PC-9 (cell line): ENCODE measurements around the gene TAAR9. TPM values are rescaled to one million over a fixed set of nuclear protein-coding genes. Genes with fewer than 3 reads are reported as not detected.

Experiments used
- BruUV-seq: library from RNA; stranded (reverse); fragments of 400-500 nt; replicated peaks from 2 replicates; lab custom pipeline; 2021; lab: Mats Ljungman, UMichigan
- CTCF ChIA-PET: fragments of 300-600 bp; sonication (Branson Sonifier 250); formaldehyde crosslinking; loops from one replicate; lab custom pipeline; 2022; ENCODE audit warnings: antibody characterized with exemption; lab: Charles Lee
- POLR2A ChIA-PET: fragments of 300-600 bp; sonication (Branson Sonifier 250); formaldehyde crosslinking; loops from one replicate; lab custom pipeline; 2022; ENCODE audit warnings: antibody characterized with exemption; ENCODE audit not compliant: unreplicated experiment; lab: Charles Lee
- DNase-seq, 2 experiments: peaks; one replicate each; pipeline versions ENCODE4 v3.0.0 to v3.0.0-alpha.2; 2015 to 2022; ENCODE audit warnings: mixed read lengths in 1 of 2
- H2AFZ ChIP-seq: fragments of 200-600 bp; sonication (generic); 2 replicates; pipeline ENCODE4 v1.8.1; 2017; ENCODE audit warnings: antibody characterized with exemption
- H3F3A ChIP-seq: fragments of 200-600 bp; sonication (generic); 2 replicates; pipeline ENCODE4 v1.8.1; 2017; ENCODE audit warnings: antibody characterized with exemption, mild to moderate bottlenecking, low read depth; ENCODE audit not compliant: insufficient read depth
- H3K27ac ChIP-seq: fragments of 200-600 bp; sonication (generic); 2 replicates; pipeline ENCODE4 v1.6.1; 2016; ENCODE audit warnings: mixed run types
- H3K27me3 ChIP-seq: fragments of 200-600 bp; sonication (generic); 2 replicates; pipeline ENCODE4 v1.6.1; 2016; ENCODE audit warnings: low read depth, mixed run types; ENCODE audit not compliant: insufficient read depth
- H3K36me3 ChIP-seq: fragments of 200-600 bp; sonication (generic); 2 replicates; pipeline ENCODE4 v1.6.1; 2016; ENCODE audit warnings: low read depth, mixed run types
- H3K4me1 ChIP-seq: fragments of 200-600 bp; sonication (generic); replicated peaks from 2 replicates; pipeline ENCODE4 v1.6.1; 2016; ENCODE audit warnings: mixed run types; ENCODE audit not compliant: insufficient read depth
- H3K4me2 ChIP-seq: fragments of 200-600 bp; sonication (generic); 2 replicates; pipeline ENCODE4 v1.6.1; 2017; ENCODE audit warnings: mixed run types
- H3K4me3 ChIP-seq: fragments of 200-600 bp; sonication (generic); 2 replicates; pipeline ENCODE4 v1.6.1; 2016; ENCODE audit warnings: mixed run types
- H3K79me2 ChIP-seq: fragments of 200-600 bp; sonication (generic); 2 replicates; pipeline ENCODE4 v1.6.1; 2017; ENCODE audit warnings: low read depth, mixed run types
- H3K9me2 ChIP-seq: fragments of 200-600 bp; sonication (generic); 2 replicates; pipeline ENCODE4 v1.8.1; 2017; ENCODE audit warnings: mild to moderate bottlenecking; ENCODE audit not compliant: insufficient read depth
- H3K9me3 ChIP-seq: fragments of 200-600 bp; sonication (generic); 2 replicates; pipeline ENCODE4 v1.8.1; 2016; ENCODE audit warnings: low read depth; ENCODE audit not compliant: insufficient read depth
- H4K20me1 ChIP-seq: fragments of 200-600 bp; sonication (generic); 2 replicates; pipeline ENCODE4 v1.8.1; 2017; ENCODE audit not compliant: insufficient read depth
- CTCF ChIP-seq: fragments of 200-600 bp; sonication (generic); conservative IDR thresholded peaks from 2 replicates; pipeline ENCODE4 v1.6.1; 2017; ENCODE audit warnings: mixed run types, antibody characterized with exemption, mild to moderate bottlenecking, moderate library complexity
- EZH2 ChIP-seq: fragments of 200-600 bp; sonication (generic); IDR thresholded peaks from 2 replicates; pipeline ENCODE4 v1.8.0; 2017; ENCODE audit warnings: antibody characterized with exemption, low read depth
- intact Hi-C: fragments of 100-400 bp; cut with micrococcal nuclease; formaldehyde crosslinking; loops from one replicate; pipeline ENCODE4 v1.10.0; 2022; ENCODE audit not compliant: unreplicated experiment
- total RNA-seq: library from RNA; stranded (reverse); gene quantifications from 2 replicates; pipeline ENCODE4 v1.2.3, GENCODE V29; 2021

Gene TAAR9
- total RNA-seq, 1 experiment from 2014 or later = not detected

- H4K20me1 ChIP-seq = no peaks in the 10 kb centered on the region
- H3K36me3 ChIP-seq = no peaks in the 10 kb centered on the region
- no TSS peak for BruUV-seq
- H3K4me1 ChIP-seq = no peaks in the 10 kb centered on the region
- H3K79me2 ChIP-seq = no peaks in the 10 kb centered on the region
- ChIA-PET POLR2A (no interaction called here), CTCF (no interaction called here)
- intact Hi-C loops = no loop called here
- H3F3A ChIP-seq = no peaks in the 10 kb centered on the region
- TF ChIP-seq CTCF = no peak
- no peak for TF ChIP-seq EZH2
- peak overlapping the region; percentile 78 for H2AFZ ChIP-seq
- peaks cover 4% of the 10 kb centered on the region; the same call in 1 of the 2 replicates for H3K9me3 ChIP-seq
- H3K4me3 ChIP-seq = no peak overlapping the region
- DNase-seq = no peak
- 0 out of 2 replicates have a peak overlapping the region, but pooled peaks have one; percentile 2 for H3K27ac ChIP-seq
- no peaks in the 10 kb centered on the region for H3K27me3 ChIP-seq
- H3K4me2 ChIP-seq = no peak overlapping the region
- no peaks in the 10 kb centered on the region for H3K9me2 ChIP-seq
These were observed 29.5 kb downstream of the TAAR9 start for GRCh38 chr6:132567566-132567965.

- no peaks in the 10 kb centered on the region for H3K27me3 ChIP-seq
- H3K79me2 ChIP-seq = no peaks in the 10 kb centered on the region
- ChIA-PET CTCF (no interaction called here), POLR2A (no interaction called here)
- peaks cover 4% of the 10 kb centered on the region; the same call in 1 of the 2 replicates for H3K9me3 ChIP-seq
- intact Hi-C loops = no loop called here
- H4K20me1 ChIP-seq = no peaks in the 10 kb centered on the region
- H3K27ac ChIP-seq = no peak overlapping the region
- H3K4me2 ChIP-seq = no peak overlapping the region
- H2AFZ ChIP-seq = no peak overlapping the region
- no peak overlapping the region for H3K4me3 ChIP-seq
- no peaks in the 10 kb centered on the region for H3K9me2 ChIP-seq
- no peak for TF ChIP-seq EZH2
- no peak for TF ChIP-seq CTCF
- H3K4me1 ChIP-seq = no peaks in the 10 kb centered on the region
- no peaks in the 10 kb centered on the region for H3K36me3 ChIP-seq
- no peak for DNase-seq
- H3F3A ChIP-seq = no peaks in the 10 kb centered on the region
- BruUV-seq = no TSS peak
These were observed 30.5 kb downstream of the TAAR9 start for GRCh38 chr6:132568611-132569010.

GRCh38 chr6:132569170-132569569 is 31.1 kb downstream of the TAAR9 start:
- BruUV-seq = no TSS peak

More at GRCh38 chr6:132569170-132569569, 31.1 kb downstream of the TAAR9 start:
- TF ChIP-seq CTCF (no peak), EZH2 (no peak)
- no peaks in the 10 kb centered on the region for H3K4me1 ChIP-seq
- H3F3A ChIP-seq = no peaks in the 10 kb centered on the region
- no peaks in the 10 kb centered on the region for H4K20me1 ChIP-seq
- H3K79me2 ChIP-seq = no peaks in the 10 kb centered on the region
- peaks cover 4% of the 10 kb centered on the region; the same call in 1 of the 2 replicates for H3K9me3 ChIP-seq
- H3K36me3 ChIP-seq = no peaks in the 10 kb centered on the region
- H2AFZ ChIP-seq = peak overlapping the region; percentile 48; the same call in 1 of the 2 replicates
- no peak for DNase-seq
- intact Hi-C loops = no loop called here
- no peaks in the 10 kb centered on the region for H3K27me3 ChIP-seq
- 0 out of 2 replicates have a peak, but pooled peaks cover under 1% of the 10 kb centered on the region for H3K9me2 ChIP-seq
- no peak overlapping the region for H3K4me3 ChIP-seq
- ChIA-PET POLR2A (no interaction called here), CTCF (no interaction called here)
- no peak overlapping the region for H3K4me2 ChIP-seq
- no peak overlapping the region for H3K27ac ChIP-seq
